GM21360 (cell line): ENCODE data around the gene CBR3.

Source experiments
- ATAC-seq: cut with Tn5 transposase; IDR thresholded peaks from one replicate; pipeline ENCODE4 v1.9.1; 2021; ENCODE audit warnings: mild to moderate bottlenecking, moderate library complexity; ENCODE audit not compliant: unreplicated experiment

The CBR3 gene

GRCh38 chr21:36179145-36179544, 44.3 kb downstream of the CBR3 start:
- no peak for ATAC-seq

- ATAC-seq = no peak
Observed at GRCh38 chr21:36180963-36181362, 46.1 kb downstream of the CBR3 start.

- no peak for ATAC-seq
Observed at GRCh38 chr21:36183144-36183795, 48.4 kb downstream of the CBR3 start.

- no peak for ATAC-seq
Observed at GRCh38 chr21:36184545-36184944, 49.7 kb downstream of the CBR3 start.

- ATAC-seq = no peak
Observed at GRCh38 chr21:36185523-36185922, 50.6 kb downstream of the CBR3 start.

- no peak for ATAC-seq
Observed at GRCh38 chr21:36186081-36186480, 51.2 kb downstream of the CBR3 start.

GRCh38 chr21:36186506-36187399, 51.9 kb downstream of the CBR3 start:
- ATAC-seq = no peak

GRCh38 chr21:36188081-36188681, 53.3 kb downstream of the CBR3 start:
- no peak for ATAC-seq

GRCh38 chr21:36188937-36189336, 54.1 kb downstream of the CBR3 start:
- no peak for ATAC-seq

- no peak for ATAC-seq
Observed at GRCh38 chr21:36190736-36191135, 55.9 kb downstream of the CBR3 start.

- ATAC-seq = no peak
Observed at GRCh38 chr21:36193200-36193599, 58.3 kb downstream of the CBR3 start.

- no peak for ATAC-seq
Observed at GRCh38 chr21:36194024-36194423, 59.1 kb downstream of the CBR3 start.

- no peak for ATAC-seq
Observed at GRCh38 chr21:36195613-36196012, 60.7 kb downstream of the CBR3 start.
